Right cardiac atrium (tissue), 5 donors: Measurements from ENCODE around the gene TACC2. TPM values are rescaled to one million over a fixed set of nuclear protein-coding genes. Genes with fewer than 3 reads are reported as not detected.

Experiments used
- ATAC-seq, 2 donors: fragments of 200-7000 bp; cut with Tn5 transposase; one replicate each; pipeline versions ENCODE4 v1.8.0 to v1.9.1; 2020; ENCODE audit warnings: moderate library complexity in 2 of 2, mild to moderate bottlenecking in 1 of 2
- DNase-seq, 3 donors: peaks; one replicate each; pipeline ENCODE4 v3.0.0-alpha.2; 2020
- H3K27ac ChIP-seq: one replicate; pipeline ENCODE4 v1.5.1; 2013; ENCODE audit warnings: mild to moderate bottlenecking, low read length, control low read depth, moderate library complexity
- H3K27me3 ChIP-seq: one replicate; pipeline ENCODE4 v1.6.1; 2013; ENCODE audit not compliant: control insufficient read depth, insufficient read depth
- H3K4me1 ChIP-seq: one replicate; pipeline ENCODE4 v1.6.1; 2013; ENCODE audit warnings: low read length; ENCODE audit not compliant: control insufficient read depth, insufficient read depth
- H3K4me3 ChIP-seq: one replicate; pipeline ENCODE4 v1.5.1; 2013; ENCODE audit warnings: low read length, control low read depth
- H3K9me3 ChIP-seq: one replicate; pipeline ENCODE4 v1.6.1; 2013; ENCODE audit warnings: low read length; ENCODE audit not compliant: control insufficient read depth
- WGBS: extraction: QIAGEN DNeasy Blood & Tissue Kit; methylation state at CpG from one replicate; pipeline ENCODE4 v1.1.7; 2013; 5-methylcytosine and 5-hydroxymethylcytosine counted together
- intact Hi-C, 4 donors: fragments of 100-400 bp; cut with DNase I; formaldehyde crosslinking; loops; one replicate each; pipeline versions ENCODE4 v1.11.0 to v1.14.0; 2022 to 2023
- polyA plus RNA-seq: library from polyadenylated mRNA; stranded (reverse); fragments of 200-250 nt; gene quantifications from one replicate; pipeline ENCODE4 v1.2.3, GENCODE V29; 2013
- total RNA-seq, 4 donors: library from RNA; stranded (reverse); fragmentation: NEBNext Ultra II Directional; extraction: Animal tissue kit (Norgen Biotek cat#: 25700); gene quantifications; one replicate each; pipeline ENCODE4 v1.2.1, GENCODE V29; 2021
- donor health status: healthy with polysubstance abuse.
- donor health status: DM: no; HTN: yes; CAD: no.
- donor health status: DM: no; HTN: no; CAD: no.
- donor health status: DM: no; HTN: yes; CAD: no; lungs with severe emphysema.
- donor health status: DM: yes; HTN: yes; CAD: no.

TACC2 gene
- total and polyA plus RNA-seq, 5 donors = 234 to 370 (median 298) TPM

DNA sequence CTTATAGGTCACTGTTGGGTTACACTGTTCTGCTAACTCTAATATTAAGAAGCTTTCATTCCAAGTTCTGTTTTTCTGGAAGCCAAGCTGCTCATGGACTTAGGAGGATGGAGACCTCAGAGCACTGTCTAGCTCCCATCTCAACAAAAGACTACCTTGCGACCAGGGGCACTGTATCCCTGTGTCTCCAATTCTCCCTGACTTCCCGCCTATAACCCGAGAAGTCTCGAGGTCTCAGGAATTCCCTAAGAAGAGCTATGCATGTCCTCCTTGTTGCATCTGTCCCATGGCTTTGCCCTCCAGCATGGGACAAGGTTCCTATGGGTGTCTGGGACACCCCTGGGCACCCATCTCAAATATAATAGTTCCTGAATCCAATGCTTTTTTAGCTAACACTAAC is 313.4 kb downstream of the TACC2 start:
- no peak overlapping the region for H3K27ac ChIP-seq
- no peaks in the 10 kb centered on the region for H3K4me1 ChIP-seq
- DNase-seq (no peak), ATAC-seq (no peak)
- intact Hi-C loops = loop anchor here in 2 of 4 donors (5.0 to 10.0 kb wide), 2 partner anchors 132 to 260 kb away; partner anchors contain the start of gene DMBT1 (in 1 of the 2)
- H3K4me3 ChIP-seq = no peak overlapping the region
- 99% methylated on average over 4 of the region's 4 CpGs for WGBS
- H3K27me3 ChIP-seq = no peaks in the 10 kb centered on the region
- no peaks in the 10 kb centered on the region for H3K9me3 ChIP-seq

DNA sequence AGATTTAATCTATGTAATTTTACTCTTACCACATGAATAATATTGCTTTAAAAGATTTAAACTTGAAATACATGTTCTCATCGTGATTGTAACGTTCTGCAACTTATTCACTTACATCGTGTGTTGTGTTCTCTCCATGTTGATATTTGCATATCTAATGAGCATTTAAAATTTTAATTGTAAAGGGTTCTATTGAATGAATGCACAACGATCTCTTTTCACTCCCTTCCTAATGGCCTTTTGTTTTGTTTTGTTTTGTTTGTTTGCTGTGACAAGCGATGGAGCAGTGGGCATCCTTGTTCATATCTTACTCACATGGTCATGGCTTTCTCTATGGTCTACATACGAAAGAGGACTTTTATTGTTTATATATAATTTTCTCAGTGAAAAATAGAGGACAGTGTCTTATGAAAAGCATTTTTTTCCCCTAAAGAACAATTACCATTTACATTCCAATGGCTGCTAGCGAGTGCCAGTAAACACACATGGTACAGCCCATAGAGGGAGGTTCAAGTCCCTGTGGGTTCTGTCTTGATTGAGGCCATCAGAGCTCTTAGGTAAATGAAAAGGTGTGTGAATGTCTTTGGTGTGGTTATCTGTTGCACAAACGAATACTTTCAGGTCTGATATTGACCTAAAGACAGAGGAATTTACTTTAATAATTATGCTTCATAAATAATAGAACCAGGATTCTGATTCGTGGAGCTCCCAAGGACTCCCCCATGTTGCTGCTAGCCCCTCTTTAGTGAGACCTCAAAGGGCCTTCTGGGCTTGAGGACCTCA is 314.5 kb downstream of the TACC2 start:
- Histone ChIP-seq H3K27ac (no peak overlapping the region), H3K27me3 (no peaks in the 10 kb centered on the region), H3K4me1 (peaks cover 4% of the 10 kb centered on the region), H3K9me3 (no peaks in the 10 kb centered on the region), H3K4me3 (no peak overlapping the region)
- intact Hi-C loops = loop anchor here in 2 of 4 donors (5.0 to 10.0 kb wide), 2 partner anchors 131 to 259 kb away; partner anchors contain the start of gene DMBT1 (in 1 of the 2)
- DNase-seq = no peak
- 87% methylated on average over 9 of the region's 9 CpGs for WGBS
- ATAC-seq = no peak

Other genes starting within 250 kb of the TACC2 start
- gene ATE1, start 61.1 kb upstream of the TACC2 start, total RNA-seq = 10 to 100 TPM; 47.7 to 55.8 (median 48.7) TPM
- gene ATE1, start 61.1 kb upstream of the TACC2 start, polyA plus RNA-seq = 15.1 TPM
- 10 to 100 TPM; 30.3 to 43.1 (median 35.0) TPM for gene NSMCE4A, start 13.9 kb upstream of the TACC2 start, total RNA-seq
- 48.0 TPM for gene NSMCE4A, start 13.9 kb upstream of the TACC2 start, polyA plus RNA-seq